K562 treated with DMSO at 1 percent for 24 hours (cell line): Measurements from ENCODE around the gene LSM11. TPM values are rescaled to one million over a fixed set of nuclear protein-coding genes. Genes with fewer than 3 reads are reported as not detected.

ENCODE experiments used
- total RNA-seq: library from RNA; unstranded; fragments of 300-600 nt; gene quantifications from 2 replicates; pipeline ENCODE4 v1.2.3, GENCODE V29; 2022; ENCODE audit warnings: low read depth; ENCODE audit not compliant: insufficient read depth

LSM11 gene
- 4.1 and 4.2 TPM in 2 replicates for total RNA-seq

DNA sequence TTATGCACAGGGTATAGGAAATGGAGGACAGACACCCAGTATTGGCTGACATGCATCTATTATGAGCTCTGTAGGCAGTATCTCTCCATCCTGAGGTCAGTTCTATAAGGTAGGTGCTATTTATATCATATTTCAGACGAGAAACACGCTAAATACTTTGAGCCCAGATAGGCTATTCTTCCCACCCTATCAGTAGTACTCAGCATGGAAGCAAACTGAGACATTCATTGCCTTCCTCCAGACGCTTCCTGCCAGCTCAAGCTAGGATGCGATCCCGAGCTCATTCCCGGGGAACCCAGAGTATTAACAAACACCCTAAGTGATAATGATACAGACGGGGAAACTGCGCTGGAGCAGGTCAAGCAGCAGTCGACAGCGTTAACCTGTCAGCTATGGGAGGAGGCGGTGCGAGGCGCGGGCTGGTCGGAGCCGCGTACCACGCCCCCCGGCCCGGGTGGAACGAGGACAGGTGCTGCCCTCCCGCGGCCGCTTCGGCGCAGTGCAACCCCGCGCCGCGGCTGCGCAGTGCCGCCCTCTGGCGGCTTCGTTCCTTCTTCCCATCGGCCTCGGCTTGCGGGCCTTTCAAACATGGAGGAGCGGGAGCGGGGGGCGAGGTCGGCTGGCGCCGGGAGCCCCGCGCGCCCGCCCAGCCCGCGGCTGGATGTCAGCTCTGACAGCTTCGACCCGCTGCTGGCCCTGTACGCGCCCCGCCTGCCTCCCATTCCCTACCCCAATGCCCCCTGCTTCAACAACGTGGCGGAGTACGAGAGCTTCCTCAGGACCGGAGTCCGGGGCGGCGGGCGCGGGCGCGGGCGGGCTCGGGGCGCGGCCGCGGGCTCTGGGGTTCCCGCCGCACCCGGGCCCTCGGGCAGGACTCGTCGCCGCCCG is at the start of gene LSM11:
Gene LSM11 (plus strand): TSS at position 550 of the 888 bp plus-strand sequence. CDS start 39 bp downstream, at position 589.

GRCh38 chr5:157731272-157732129 is 12.0 kb upstream of the LSM11 start, which contains the start of gene THG1L:
THG1L (plus strand) TSS chr5:157731420; CDS start chr5:157731441, 21 bp downstream.

Other genes starting within 250 kb of the LSM11 start
- gene ADAM19, start 167.9 kb upstream of the LSM11 start, total RNA-seq, result 9.7 and 9.8 TPM in 2 replicates
- gene SOX30, start 91.3 kb upstream of the LSM11 start, total RNA-seq, result 0.21 TPM in 1 of 2 replicates, not detected in the other
- gene C5orf52, start 72.2 kb upstream of the LSM11 start, total RNA-seq, result not detected in 2 replicates
- gene THG1L, start 12.3 kb upstream of the LSM11 start, total RNA-seq, result 7.2 and 8.5 TPM in 2 replicates
- 46.8 and 49.9 TPM in 2 replicates for gene CLINT1, start 115.4 kb downstream of the LSM11 start, total RNA-seq